A549 (cell line): ENCODE results near the gene FBXL13. TPM values are rescaled to one million over a fixed set of nuclear protein-coding genes. Genes with fewer than 3 reads are reported as not detected.
"Not testable (repeated sequence)": the region's sequence is repeated elsewhere in the genome, so short reads cannot be mapped to it uniquely, and the experiment has no call there.

Source experiments
- ATAC-seq, 2 experiments: fragments of 200-7000 bp in 1 of 2; fragments of >200 bp in 1 of 2; cut with Nextera tagmentation in 1 of 2; cut with Tn5 transposase in 1 of 2; 3 replicates each; pipeline versions ENCODE4 v1.8.0 to v1.9.1; 2018 to 2020; ENCODE audit warnings: mild to moderate bottlenecking in 1 of 2, moderate library complexity in 1 of 2
- CTCF ChIA-PET: fragments of 300-600 bp; sonication (Branson Sonifier 250); formaldehyde crosslinking; extraction: SDS; loops from one replicate; lab custom pipeline; 2021; ENCODE audit warnings: antibody characterized with exemption, inconsistent platforms; lab: Yijun Ruan, JAX
- POLR2A ChIA-PET: fragments of 350-600 bp; formaldehyde crosslinking; extraction: SDS; loops from one replicate; lab custom pipeline; 2021; ENCODE audit warnings: antibody characterized with exemption, inconsistent platforms; lab: Yijun Ruan, JAX
- DNase-seq, 2 experiments: peaks; one replicate each; pipeline versions ENCODE4 v3.0.0 to v3.0.0-alpha.2; 2011 to 2016; ENCODE audit warnings: low read depth in 1 of 2, low spot score in 1 of 2
- FAIRE-seq: peaks from 2 replicates; lab custom pipeline; 2011; peaks lifted over from hg19 to GRCh38; lab: Jason Lieb, UNC
- H3K27ac ChIP-seq, 2 experiments: fragments of >200 bp; sonication (Bioruptor Twin); formaldehyde crosslinking; 3 replicates each; pipeline ENCODE4 v1.5.1; 2016 to 2017
- H3K4me1 ChIP-seq: fragments of >200 bp; sonication (Bioruptor Twin); formaldehyde crosslinking; 3 replicates; pipeline ENCODE4 v1.6.1; 2016
- H3K4me2 ChIP-seq: fragments of >200 bp; sonication (Bioruptor Twin); formaldehyde crosslinking; 3 replicates; pipeline ENCODE4 v1.6.1; 2016
- H3K4me3 ChIP-seq: fragments of >200 bp; sonication (Bioruptor Twin); formaldehyde crosslinking; 3 replicates; pipeline ENCODE4 v1.5.1; 2016
- H3K9me3 ChIP-seq: fragments of >200 bp; sonication (Bioruptor Twin); formaldehyde crosslinking; 3 replicates; pipeline ENCODE4 v1.6.1; 2016
- BHLHE40 ChIP-seq: IDR thresholded peaks from 2 replicates; pipeline ENCODE4 v1.6.1; 2012; ENCODE audit warnings: low read depth, low read length, inconsistent platforms
- CBX2 ChIP-seq: fragments of 200-600 bp; sonication (generic); IDR thresholded peaks from 2 replicates; pipeline ENCODE4 v1.6.1; 2016; ENCODE audit warnings: low read depth, mild to moderate bottlenecking, borderline replicate concordance
- CEBPB ChIP-seq, 2 experiments: fragments of >200 bp in 1 of 2; sonication (Bioruptor Twin) in 1 of 2; formaldehyde crosslinking in 1 of 2; IDR thresholded peaks; 2 replicates each; pipeline ENCODE4 v1.6.1; 2012 to 2016
- CHD2 ChIP-seq: fragments of 150-350 bp; IDR thresholded peaks from 2 replicates; pipeline ENCODE4 v1.6.1; 2014; ENCODE audit warnings: low read length; ENCODE audit not compliant: partially characterized antibody
- ESRRA ChIP-seq: fragments of 150-350 bp; IDR thresholded peaks from 2 replicates; pipeline ENCODE4 v1.6.1; 2014; ENCODE audit warnings: mild to moderate bottlenecking, low read length, borderline replicate concordance
- FOSB ChIP-seq: fragments of 250-450 bp; sonication (Bioruptor Pico); IDR thresholded peaks from 2 replicates; pipeline ENCODE4 v1.5.0; 2020; ENCODE audit warnings: mild to moderate bottlenecking, moderate library complexity
- HDAC2 ChIP-seq: fragments of 200-600 bp; sonication (generic); IDR thresholded peaks from 2 replicates; pipeline ENCODE4 v1.6.1; 2016
- JUNB ChIP-seq: fragments of >200 bp; sonication (Bioruptor Twin); formaldehyde crosslinking; IDR thresholded peaks from 2 replicates; pipeline ENCODE4 v1.6.1; 2016
- KDM1A ChIP-seq: fragments of 200-600 bp; sonication (generic); IDR thresholded peaks from 2 replicates; pipeline ENCODE4 v1.6.1; 2016; ENCODE audit warnings: low read depth, mild to moderate bottlenecking
- PHF8 ChIP-seq: fragments of 200-600 bp; sonication (generic); IDR thresholded peaks from 2 replicates; pipeline ENCODE4 v1.6.1; 2016; ENCODE audit warnings: low read depth, mild to moderate bottlenecking, antibody characterized with exemption, moderate library complexity, borderline replicate concordance
- POLR2AphosphoS2 ChIP-seq: conservative IDR thresholded peaks from 2 replicates; pipeline ENCODE4 v1.6.1; 2012; ENCODE audit warnings: low read length, improper control_type of control experiment, inconsistent platforms
- RAD21 ChIP-seq, 2 experiments: fragments of >200 bp in 1 of 2; sonication (Bioruptor Twin) in 1 of 2; formaldehyde crosslinking in 1 of 2; IDR thresholded peaks in 1 of 2; conservative IDR thresholded peaks in 1 of 2; 2 replicates in 1 of 2; 3 replicates in 1 of 2; pipeline ENCODE4 v1.6.1; 2012 to 2018; ENCODE audit warnings: inconsistent platforms in 1 of 2
- RARB ChIP-seq: fragments of 250-450 bp; sonication (Bioruptor Pico); IDR thresholded peaks from 2 replicates; pipeline ENCODE4 v1.8.0; 2021; ENCODE audit warnings: mild to moderate bottlenecking, moderate library complexity
- RCOR1 ChIP-seq: fragments of 150-350 bp; IDR thresholded peaks from 2 replicates; pipeline ENCODE4 v1.6.1; 2014; ENCODE audit warnings: antibody characterized with exemption, low read length, low read depth
- RFX5 ChIP-seq: fragments of 450-650 bp; IDR thresholded peaks from 2 replicates; pipeline ENCODE4 v1.7.1; 2014; ENCODE audit warnings: antibody characterized with exemption, mild to moderate bottlenecking, moderate library complexity
- SMC3 ChIP-seq: fragments of >200 bp; sonication (Bioruptor Twin); formaldehyde crosslinking; IDR thresholded peaks from 3 replicates; pipeline ENCODE4 v1.6.1; 2018; ENCODE audit warnings: inconsistent platforms
- WGBS: methylation state at CpG from one replicate; pipeline ENCODE4 v1.1.6; 2017; ENCODE audit errors: missing lambda C conversion rate; 5-methylcytosine and 5-hydroxymethylcytosine counted together
- polyA plus RNA-seq, 4 experiments: library from polyadenylated mRNA; depleted of rRNA in 3 of 4; stranded (reverse); fragments of >200 nt; fragmentation: RNase III in 1 of 4; extraction: RNeasy Plus Mini Kit Qiagen cat#74134 plus additional on column Dnase treatment in 1 of 4; gene quantifications; 2 replicates in 3 of 4; 3 replicates in 1 of 4; pipeline ENCODE4 v1.2.3, GENCODE V29; 2011 to 2017
- TF ChIP-seq, protein P1 (sequence below): fragments of >200 bp; sonication (Bioruptor Twin); formaldehyde crosslinking; IDR thresholded peaks from 3 replicates; pipeline ENCODE4 v1.5.1; 2016
- TF ChIP-seq, protein P2 (sequence below): fragments of >200 bp; sonication (Bioruptor Twin); formaldehyde crosslinking; IDR thresholded peaks from 3 replicates; pipeline ENCODE4 v1.6.1; 2016
- TF ChIP-seq, protein P3 (sequence below): fragments of 250-450 bp; sonication (Bioruptor Pico); IDR thresholded peaks from 2 replicates; pipeline ENCODE4 v1.5.0; 2020; ENCODE audit warnings: low read depth, mild to moderate bottlenecking, moderate library complexity
- TF ChIP-seq, protein P4 (sequence below): IDR thresholded peaks from 2 replicates; pipeline ENCODE4 v1.6.1; 2012; ENCODE audit warnings: low read depth, borderline replicate concordance
- TF ChIP-seq, protein P5 (sequence below): IDR thresholded peaks from 2 replicates; pipeline ENCODE4 v1.6.1; 2012

Gene FBXL13
- polyA plus RNA-seq, 2 of the 4 experiments (the other 2 are of a cell fraction), result 0.45 to 0.70 TPM

DNA sequence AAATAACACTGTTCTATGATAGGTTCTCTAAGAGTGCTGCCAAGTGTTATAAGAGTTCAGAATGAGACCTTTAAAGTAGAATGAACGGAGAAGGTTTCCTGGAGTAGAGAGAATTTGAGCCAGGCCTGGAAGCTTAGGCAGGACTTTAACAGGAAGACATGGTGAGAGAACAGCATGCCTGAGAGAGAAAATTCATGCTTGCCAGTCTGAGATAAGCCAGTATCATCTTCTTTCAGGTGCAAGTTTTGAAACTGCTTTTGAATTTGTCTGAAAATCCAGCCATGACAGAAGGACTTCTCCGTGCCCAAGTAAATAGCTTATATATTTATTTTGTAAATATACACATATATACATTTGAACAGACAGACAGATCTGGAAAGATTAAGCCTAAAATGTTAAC lies 22.4 kb upstream of the FBXL13 start:
- CTCF ChIA-PET, result interaction anchor here (2.6 kb wide), 1 partner anchor 17 kb away, joined by 5 read pairs; no protein-coding TSS in a partner anchor
- Histone ChIP-seq H3K4me2 (no peak overlapping the region), H3K27ac (no peak overlapping the region), H3K9me3 (no peaks in the 10 kb centered on the region), H3K4me1 (no peaks in the 10 kb centered on the region), H3K4me3 (no peak overlapping the region)
- 91% methylated on average over 2 of the region's 2 CpGs for WGBS
- no peak for TF ChIP-seq SMC3
- TF ChIP-seq, protein P1, sequence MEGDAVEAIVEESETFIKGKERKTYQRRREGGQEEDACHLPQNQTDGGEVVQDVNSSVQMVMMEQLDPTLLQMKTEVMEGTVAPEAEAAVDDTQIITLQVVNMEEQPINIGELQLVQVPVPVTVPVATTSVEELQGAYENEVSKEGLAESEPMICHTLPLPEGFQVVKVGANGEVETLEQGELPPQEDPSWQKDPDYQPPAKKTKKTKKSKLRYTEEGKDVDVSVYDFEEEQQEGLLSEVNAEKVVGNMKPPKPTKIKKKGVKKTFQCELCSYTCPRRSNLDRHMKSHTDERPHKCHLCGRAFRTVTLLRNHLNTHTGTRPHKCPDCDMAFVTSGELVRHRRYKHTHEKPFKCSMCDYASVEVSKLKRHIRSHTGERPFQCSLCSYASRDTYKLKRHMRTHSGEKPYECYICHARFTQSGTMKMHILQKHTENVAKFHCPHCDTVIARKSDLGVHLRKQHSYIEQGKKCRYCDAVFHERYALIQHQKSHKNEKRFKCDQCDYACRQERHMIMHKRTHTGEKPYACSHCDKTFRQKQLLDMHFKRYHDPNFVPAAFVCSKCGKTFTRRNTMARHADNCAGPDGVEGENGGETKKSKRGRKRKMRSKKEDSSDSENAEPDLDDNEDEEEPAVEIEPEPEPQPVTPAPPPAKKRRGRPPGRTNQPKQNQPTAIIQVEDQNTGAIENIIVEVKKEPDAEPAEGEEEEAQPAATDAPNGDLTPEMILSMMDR, result no peak
- no peak for TF ChIP-seq JUNB
- no peak for TF ChIP-seq FOSB (CRISPR knock-in tag)
- TF ChIP-seq, protein P2, sequence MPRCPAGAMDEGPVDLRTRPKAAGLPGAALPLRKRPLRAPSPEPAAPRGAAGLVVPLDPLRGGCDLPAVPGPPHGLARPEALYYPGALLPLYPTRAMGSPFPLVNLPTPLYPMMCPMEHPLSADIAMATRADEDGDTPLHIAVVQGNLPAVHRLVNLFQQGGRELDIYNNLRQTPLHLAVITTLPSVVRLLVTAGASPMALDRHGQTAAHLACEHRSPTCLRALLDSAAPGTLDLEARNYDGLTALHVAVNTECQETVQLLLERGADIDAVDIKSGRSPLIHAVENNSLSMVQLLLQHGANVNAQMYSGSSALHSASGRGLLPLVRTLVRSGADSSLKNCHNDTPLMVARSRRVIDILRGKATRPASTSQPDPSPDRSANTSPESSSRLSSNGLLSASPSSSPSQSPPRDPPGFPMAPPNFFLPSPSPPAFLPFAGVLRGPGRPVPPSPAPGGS, result no peak
- TF ChIP-seq BHLHE40, result no peak
- TF ChIP-seq HDAC2, result no peak
- TF ChIP-seq RCOR1, result no peak
- TF ChIP-seq, protein P3, sequence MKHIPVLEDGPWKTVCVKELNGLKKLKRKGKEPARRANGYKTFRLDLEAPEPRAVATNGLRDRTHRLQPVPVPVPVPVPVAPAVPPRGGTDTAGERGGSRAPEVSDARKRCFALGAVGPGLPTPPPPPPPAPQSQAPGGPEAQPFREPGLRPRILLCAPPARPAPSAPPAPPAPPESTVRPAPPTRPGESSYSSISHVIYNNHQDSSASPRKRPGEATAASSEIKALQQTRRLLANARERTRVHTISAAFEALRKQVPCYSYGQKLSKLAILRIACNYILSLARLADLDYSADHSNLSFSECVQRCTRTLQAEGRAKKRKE, result no peak
- no peak for TF ChIP-seq CEBPB (IDR thresholded peaks at IDR 0.05)
- TF ChIP-seq POLR2AphosphoS2, result no peak
- no peak for TF ChIP-seq KDM1A
- TF ChIP-seq CBX2, result no peak
- TF ChIP-seq ESRRA, result no peak
- ATAC-seq (no peak), FAIRE-seq (no peak), DNase-seq (no peak)
- POLR2A ChIA-PET, result no interaction called here

DNA sequence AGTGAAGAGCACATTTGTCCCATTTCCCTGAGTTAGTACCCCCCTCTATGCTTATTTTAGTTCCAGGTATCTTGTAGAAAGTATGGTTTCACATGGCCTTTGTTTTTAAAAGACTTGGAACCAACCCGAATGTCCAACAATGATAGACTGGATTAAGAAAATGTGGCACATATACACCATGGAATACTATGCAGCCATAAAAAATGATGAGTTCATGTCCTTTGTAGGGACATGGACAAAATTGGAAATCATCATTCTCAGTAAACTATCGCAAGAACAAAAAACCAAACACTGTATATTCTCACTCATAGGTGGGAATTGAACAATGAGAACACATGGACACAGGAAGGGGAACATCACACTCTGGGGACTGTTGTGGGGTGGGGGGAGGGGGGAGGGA lies 21.0 kb upstream of the FBXL13 start:
- DNase-seq, FAIRE-seq, H3K4me1 ChIP-seq, ATAC-seq, POLR2A ChIA-PET, H3K27ac ChIP-seq, H3K4me2 ChIP-seq, H3K4me3 ChIP-seq, H3K9me3 ChIP-seq: not testable (repeated sequence)
- CTCF ChIA-PET, result interaction anchor here (1.2 to 2.6 kb wide), 2 partner anchors 11 to 16 kb away, joined by 4 to 5 read pairs; no protein-coding TSS in a partner anchor
- WGBS, result 94% methylated on average over 2 of the region's 2 CpGs

DNA sequence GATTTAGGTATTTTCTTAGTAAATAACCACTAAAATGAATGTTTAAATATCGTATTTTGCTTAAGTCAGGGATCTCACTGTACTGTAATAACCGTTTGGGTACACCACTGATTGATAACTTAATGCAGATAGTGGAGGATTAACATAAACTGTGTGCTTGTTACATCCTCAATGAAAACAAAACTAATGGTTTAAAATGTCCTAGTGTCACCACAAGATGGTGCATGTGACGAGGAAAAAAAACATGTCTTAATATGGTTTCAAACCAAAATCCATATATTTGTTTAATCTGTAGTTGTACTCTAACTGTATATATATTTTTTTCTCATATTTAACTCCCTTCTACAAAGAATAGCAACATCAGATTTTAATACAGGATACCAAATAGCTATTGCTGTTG lies 19.5 kb upstream of the FBXL13 start:
- ATAC-seq (no peak), DNase-seq (peak in 1 of 2 experiments; percentile 17), FAIRE-seq (peak; percentile 82)
- Histone ChIP-seq H3K4me1 (no peaks in the 10 kb centered on the region), H3K4me3 (no peak overlapping the region), H3K9me3 (no peaks in the 10 kb centered on the region), H3K27ac (no peak overlapping the region), H3K4me2 (no peak overlapping the region)
- WGBS, result 43% methylated on average over 3 of the region's 3 CpGs
- CTCF ChIA-PET, result interaction anchor here (1.2 kb wide), 1 partner anchor 9 kb away, joined by 4 read pairs; no protein-coding TSS in a partner anchor
- POLR2A ChIA-PET, result no interaction called here
- TF ChIP-seq SMC3 (peak; percentile 22; the same call in 1 of the 3 replicates), RAD21 (conservative IDR thresholded peaks at IDR 0.05 in 1 of 2, IDR thresholded peaks at IDR 0.05 in 1 of 2) (peak in 1 of 2 experiments; percentile 25; a peak in 2 of 5 replicates), RFX5 (no peak), RARB (CRISPR knock-in tag) (no peak), PHF8 (no peak), FOSB (CRISPR knock-in tag) (no peak), POLR2AphosphoS2 (no peak), CHD2 (no peak)
- TF ChIP-seq, protein P4, sequence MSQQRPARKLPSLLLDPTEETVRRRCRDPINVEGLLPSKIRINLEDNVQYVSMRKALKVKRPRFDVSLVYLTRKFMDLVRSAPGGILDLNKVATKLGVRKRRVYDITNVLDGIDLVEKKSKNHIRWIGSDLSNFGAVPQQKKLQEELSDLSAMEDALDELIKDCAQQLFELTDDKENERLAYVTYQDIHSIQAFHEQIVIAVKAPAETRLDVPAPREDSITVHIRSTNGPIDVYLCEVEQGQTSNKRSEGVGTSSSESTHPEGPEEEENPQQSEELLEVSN, result no peak
- TF ChIP-seq, protein P1, result peak; percentile 27; the same call in 2 of the 3 replicates
- TF ChIP-seq, protein P5, sequence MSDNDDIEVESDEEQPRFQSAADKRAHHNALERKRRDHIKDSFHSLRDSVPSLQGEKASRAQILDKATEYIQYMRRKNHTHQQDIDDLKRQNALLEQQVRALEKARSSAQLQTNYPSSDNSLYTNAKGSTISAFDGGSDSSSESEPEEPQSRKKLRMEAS, result no peak
